IPS-18a (cell line): Measurements from ENCODE around the gene PDZK1IP1.

ENCODE experiments used
- H3K27ac ChIP-seq: one replicate; pipeline ENCODE4 v1.5.1; 2013; ENCODE audit warnings: low read length
- H3K27me3 ChIP-seq: one replicate; pipeline ENCODE4 v1.6.1; 2013; ENCODE audit warnings: mild to moderate bottlenecking, low read length; ENCODE audit not compliant: control insufficient read depth, insufficient read depth
- H3K36me3 ChIP-seq: one replicate; pipeline ENCODE4 v1.6.1; 2013; ENCODE audit warnings: low read depth, low read length; ENCODE audit not compliant: control insufficient read depth
- H3K4me1 ChIP-seq: one replicate; pipeline ENCODE4 v1.6.1; 2013; ENCODE audit warnings: low read depth, low read length; ENCODE audit not compliant: control insufficient read depth
- H3K4me3 ChIP-seq: one replicate; pipeline ENCODE4 v1.5.1; 2013; ENCODE audit warnings: low read length
- H3K9ac ChIP-seq: one replicate; pipeline ENCODE4 v1.6.1; 2013; ENCODE audit warnings: mild to moderate bottlenecking, low read length, moderate library complexity
- H3K9me3 ChIP-seq: one replicate; pipeline ENCODE4 v1.6.1; 2013; ENCODE audit warnings: low read depth, low read length; ENCODE audit not compliant: control insufficient read depth

PDZK1IP1 gene

GRCh38 chr1:47182676-47183235 is 7.1 kb downstream of the PDZK1IP1 start:
- Histone ChIP-seq H3K27me3 (peaks cover 16% of the 10 kb centered on the region), H3K36me3 (no peaks in the 10 kb centered on the region), H3K4me3 (no peak overlapping the region), H3K27ac (no peak overlapping the region), H3K9me3 (no peaks in the 10 kb centered on the region), H3K9ac (no peak overlapping the region), H3K4me1 (peaks cover 4% of the 10 kb centered on the region)

- peaks cover 16% of the 10 kb centered on the region for H3K27me3 ChIP-seq
- no peak overlapping the region for H3K9ac ChIP-seq
- no peak overlapping the region for H3K27ac ChIP-seq
- no peak overlapping the region for H3K4me3 ChIP-seq
- peaks cover 4% of the 10 kb centered on the region for H3K4me1 ChIP-seq
- no peaks in the 10 kb centered on the region for H3K36me3 ChIP-seq
- H3K9me3 ChIP-seq = no peaks in the 10 kb centered on the region
Observed at GRCh38 chr1:47181955-47182675, 7.7 kb downstream of the PDZK1IP1 start.

GRCh38 chr1:47181095-47181954 is 8.5 kb downstream of the PDZK1IP1 start:
- Histone ChIP-seq H3K4me3 (no peak overlapping the region), H3K27ac (no peak overlapping the region), H3K4me1 (peaks cover 4% of the 10 kb centered on the region), H3K9ac (no peak overlapping the region), H3K9me3 (no peaks in the 10 kb centered on the region), H3K36me3 (no peaks in the 10 kb centered on the region), H3K27me3 (peaks cover 16% of the 10 kb centered on the region)

- peaks cover 4% of the 10 kb centered on the region for H3K4me1 ChIP-seq
- H3K4me3 ChIP-seq = no peak overlapping the region
Observed at GRCh38 chr1:47180603-47181094, 9.2 kb downstream of the PDZK1IP1 start.

GRCh38 chr1:47179988-47180563 is 9.8 kb downstream of the PDZK1IP1 start:
- no peak overlapping the region for H3K27ac ChIP-seq
- no peak overlapping the region for H3K9ac ChIP-seq
- no peaks in the 10 kb centered on the region for H3K9me3 ChIP-seq
- H3K4me3 ChIP-seq = no peak overlapping the region
- no peaks in the 10 kb centered on the region for H3K36me3 ChIP-seq
- peaks cover 16% of the 10 kb centered on the region for H3K27me3 ChIP-seq
- H3K4me1 ChIP-seq = peaks cover 4% of the 10 kb centered on the region

More at GRCh38 chr1:47180603-47181094, 9.2 kb downstream of the PDZK1IP1 start:
- H3K9ac ChIP-seq = no peak overlapping the region
- H3K9me3 ChIP-seq = no peaks in the 10 kb centered on the region
- H3K27me3 ChIP-seq = peaks cover 16% of the 10 kb centered on the region
- no peak overlapping the region for H3K27ac ChIP-seq
- H3K36me3 ChIP-seq = no peaks in the 10 kb centered on the region

GRCh38 chr1:47179017-47179987 is 10.5 kb downstream of the PDZK1IP1 start:
- Histone ChIP-seq H3K4me3 (peak overlapping the region; percentile 54), H3K9ac (no peak overlapping the region), H3K27ac (no peak overlapping the region), H3K27me3 (peaks cover 16% of the 10 kb centered on the region), H3K36me3 (no peaks in the 10 kb centered on the region), H3K4me1 (peaks cover 4% of the 10 kb centered on the region), H3K9me3 (no peaks in the 10 kb centered on the region)

GRCh38 chr1:47178654-47179016 is 11.2 kb downstream of the PDZK1IP1 start:
- H3K27me3 ChIP-seq = peaks cover 16% of the 10 kb centered on the region
- H3K9me3 ChIP-seq = no peaks in the 10 kb centered on the region
- H3K4me1 ChIP-seq = peaks cover 4% of the 10 kb centered on the region
- no peak overlapping the region for H3K9ac ChIP-seq
- H3K4me3 ChIP-seq = peak overlapping the region; percentile 54
- H3K36me3 ChIP-seq = no peaks in the 10 kb centered on the region
- no peak overlapping the region for H3K27ac ChIP-seq

GRCh38 chr1:47178020-47178419 is 11.8 kb downstream of the PDZK1IP1 start:
- Histone ChIP-seq H3K4me1 (peaks cover 4% of the 10 kb centered on the region), H3K9ac (no peak overlapping the region), H3K4me3 (no peak overlapping the region), H3K27me3 (peaks cover 16% of the 10 kb centered on the region), H3K36me3 (no peaks in the 10 kb centered on the region), H3K27ac (no peak overlapping the region), H3K9me3 (no peaks in the 10 kb centered on the region)

GRCh38 chr1:47175227-47175934 is 14.5 kb downstream of the PDZK1IP1 start:
- H3K4me3 ChIP-seq = no peak overlapping the region
- H3K36me3 ChIP-seq = no peaks in the 10 kb centered on the region

GRCh38 chr1:47174656-47175020 is 15.2 kb downstream of the PDZK1IP1 start:
- Histone ChIP-seq H3K36me3 (no peaks in the 10 kb centered on the region), H3K9ac (no peak overlapping the region), H3K4me3 (no peak overlapping the region), H3K9me3 (no peaks in the 10 kb centered on the region), H3K27me3 (peaks cover 4% of the 10 kb centered on the region), H3K4me1 (peaks cover 4% of the 10 kb centered on the region), H3K27ac (no peak overlapping the region)

More at GRCh38 chr1:47175227-47175934, 14.5 kb downstream of the PDZK1IP1 start:
- peaks cover 11% of the 10 kb centered on the region for H3K27me3 ChIP-seq
- no peak overlapping the region for H3K27ac ChIP-seq
- H3K4me1 ChIP-seq = peaks cover 4% of the 10 kb centered on the region
- no peak overlapping the region for H3K9ac ChIP-seq
- H3K9me3 ChIP-seq = no peaks in the 10 kb centered on the region
